MM.1S (cell line): ENCODE measurements around the gene AMIGO1.

Source experiments
- DNase-seq: peaks from one replicate; pipeline ENCODE4 v3.0.0-alpha.2; 2015
- H2AFZ ChIP-seq: fragments of 300-600 bp; sonication (generic); 2 replicates; pipeline ENCODE4 v1.6.0; 2016; ENCODE audit warnings: antibody characterized with exemption, low read length
- H3F3A ChIP-seq: fragments of 300-600 bp; sonication (generic); 2 replicates; pipeline ENCODE4 v1.6.1; 2016; ENCODE audit warnings: mild to moderate bottlenecking, antibody characterized with exemption, low read length, moderate library complexity, mixed read lengths; ENCODE audit not compliant: insufficient read depth
- H3K27ac ChIP-seq: fragments of 300-600 bp; sonication (generic); 2 replicates; pipeline ENCODE4 v1.5.1; 2016; ENCODE audit warnings: mild to moderate bottlenecking, low read length
- H3K27me3 ChIP-seq: fragments of 300-600 bp; sonication (generic); replicated peaks from 2 replicates; pipeline ENCODE4 v1.6.0; 2016; ENCODE audit warnings: low read length; ENCODE audit not compliant: insufficient read depth
- H3K36me3 ChIP-seq: fragments of 300-600 bp; sonication (generic); replicated peaks from 2 replicates; pipeline ENCODE4 v1.6.1; 2016; ENCODE audit warnings: mild to moderate bottlenecking, low read length, mixed read lengths; ENCODE audit not compliant: insufficient read depth
- H3K4me1 ChIP-seq: fragments of 300-600 bp; sonication (generic); 2 replicates; pipeline ENCODE4 v1.6.1; 2016; ENCODE audit warnings: low read length, mixed read lengths
- H3K4me2 ChIP-seq: fragments of 300-600 bp; sonication (generic); 2 replicates; pipeline ENCODE4 v1.6.0; 2016; ENCODE audit warnings: low read depth, low read length
- H3K4me3 ChIP-seq: fragments of 300-600 bp; sonication (generic); 2 replicates; pipeline ENCODE4 v1.5.1; 2016; ENCODE audit warnings: low read length, mixed read lengths
- H3K79me2 ChIP-seq: fragments of 300-600 bp; sonication (generic); 2 replicates; pipeline ENCODE4 v1.6.1; 2016; ENCODE audit warnings: mixed run types, low read length, mixed read lengths
- H3K9ac ChIP-seq: fragments of 300-600 bp; sonication (generic); 2 replicates; pipeline ENCODE4 v1.6.1; 2016; ENCODE audit warnings: low read length, mixed read lengths
- H3K9me2 ChIP-seq: fragments of 300-600 bp; sonication (generic); replicated peaks from 2 replicates; pipeline ENCODE4 v1.6.1; 2016; ENCODE audit warnings: mild to moderate bottlenecking, low read length, mixed read lengths; ENCODE audit not compliant: insufficient read depth
- H3K9me3 ChIP-seq: fragments of 300-600 bp; sonication (generic); replicated peaks from 2 replicates; pipeline ENCODE4 v1.6.1; 2016; ENCODE audit warnings: mild to moderate bottlenecking, low read length, mixed read lengths; ENCODE audit not compliant: insufficient read depth
- H4K20me1 ChIP-seq: fragments of 300-600 bp; sonication (generic); 2 replicates; pipeline ENCODE4 v1.6.1; 2016; ENCODE audit warnings: mild to moderate bottlenecking, low read length, moderate library complexity, mixed read lengths; ENCODE audit not compliant: insufficient read depth
- EZH2 ChIP-seq: fragments of 300-600 bp; sonication (generic); optimal IDR thresholded peaks from 2 replicates; pipeline ENCODE3; 2017; ENCODE audit warnings: low read depth, mild to moderate bottlenecking, antibody characterized with exemption, low read length, mixed read lengths
- EZH2phosphoT487 ChIP-seq: fragments of 300-600 bp; sonication (generic); IDR thresholded peaks from 2 replicates; pipeline ENCODE4 v1.6.1; 2018; ENCODE audit warnings: antibody characterized with exemption, low read length
- TF ChIP-seq, protein P1 (sequence below): fragments of 300-600 bp; sonication (generic); IDR thresholded peaks from 2 replicates; pipeline ENCODE4 v1.5.1; 2016; ENCODE audit warnings: antibody characterized with exemption, low read length, mixed read lengths

AMIGO1 gene

DNA sequence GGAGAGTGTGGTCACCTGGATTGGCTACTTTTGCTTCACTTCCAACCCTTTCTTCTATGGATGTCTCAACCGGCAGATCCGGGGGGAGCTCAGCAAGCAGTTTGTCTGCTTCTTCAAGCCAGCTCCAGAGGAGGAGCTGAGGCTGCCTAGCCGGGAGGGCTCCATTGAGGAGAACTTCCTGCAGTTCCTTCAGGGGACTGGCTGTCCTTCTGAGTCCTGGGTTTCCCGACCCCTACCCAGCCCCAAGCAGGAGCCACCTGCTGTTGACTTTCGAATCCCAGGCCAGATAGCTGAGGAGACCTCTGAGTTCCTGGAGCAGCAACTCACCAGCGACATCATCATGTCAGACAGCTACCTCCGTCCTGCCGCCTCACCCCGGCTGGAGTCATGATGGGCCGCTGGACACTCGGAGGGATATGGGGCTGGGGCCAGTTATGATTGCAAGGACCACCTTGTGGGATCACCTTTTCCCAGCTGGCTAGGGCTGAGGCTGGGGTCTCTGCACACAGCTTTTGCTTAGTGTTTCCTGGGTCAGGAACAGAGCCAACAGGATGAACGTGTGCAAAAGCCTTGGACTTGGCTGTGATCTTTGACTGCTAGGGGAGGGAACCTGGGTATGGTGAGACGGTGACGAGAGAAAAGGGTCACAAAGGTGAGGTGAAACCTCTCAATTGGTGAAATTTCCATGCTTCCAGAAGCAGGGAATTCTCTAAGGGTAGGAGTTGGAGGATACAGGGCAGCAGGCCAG lies 34.6 kb upstream of the AMIGO1 start:
- no peaks in the 10 kb centered on the region for H3K27me3 ChIP-seq
- no peaks in the 10 kb centered on the region for H4K20me1 ChIP-seq
- TF ChIP-seq, protein P1, sequence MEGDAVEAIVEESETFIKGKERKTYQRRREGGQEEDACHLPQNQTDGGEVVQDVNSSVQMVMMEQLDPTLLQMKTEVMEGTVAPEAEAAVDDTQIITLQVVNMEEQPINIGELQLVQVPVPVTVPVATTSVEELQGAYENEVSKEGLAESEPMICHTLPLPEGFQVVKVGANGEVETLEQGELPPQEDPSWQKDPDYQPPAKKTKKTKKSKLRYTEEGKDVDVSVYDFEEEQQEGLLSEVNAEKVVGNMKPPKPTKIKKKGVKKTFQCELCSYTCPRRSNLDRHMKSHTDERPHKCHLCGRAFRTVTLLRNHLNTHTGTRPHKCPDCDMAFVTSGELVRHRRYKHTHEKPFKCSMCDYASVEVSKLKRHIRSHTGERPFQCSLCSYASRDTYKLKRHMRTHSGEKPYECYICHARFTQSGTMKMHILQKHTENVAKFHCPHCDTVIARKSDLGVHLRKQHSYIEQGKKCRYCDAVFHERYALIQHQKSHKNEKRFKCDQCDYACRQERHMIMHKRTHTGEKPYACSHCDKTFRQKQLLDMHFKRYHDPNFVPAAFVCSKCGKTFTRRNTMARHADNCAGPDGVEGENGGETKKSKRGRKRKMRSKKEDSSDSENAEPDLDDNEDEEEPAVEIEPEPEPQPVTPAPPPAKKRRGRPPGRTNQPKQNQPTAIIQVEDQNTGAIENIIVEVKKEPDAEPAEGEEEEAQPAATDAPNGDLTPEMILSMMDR, result no peak
- TF ChIP-seq EZH2 (no peak), EZH2phosphoT487 (no peak)
- H2AFZ ChIP-seq, result no peak overlapping the region
- DNase-seq, result no peak
- H3K9me2 ChIP-seq, result no peaks in the 10 kb centered on the region
- H3F3A ChIP-seq, result peaks cover 12% of the 10 kb centered on the region
- H3K9me3 ChIP-seq, result no peaks in the 10 kb centered on the region
- no peak overlapping the region for H3K4me2 ChIP-seq
- H3K79me2 ChIP-seq, result peaks cover 19% of the 10 kb centered on the region
- H3K4me1 ChIP-seq, result peaks cover 6% of the 10 kb centered on the region; the same call in 1 of the 2 replicates
- no peak overlapping the region for H3K27ac ChIP-seq
- no peaks in the 10 kb centered on the region for H3K36me3 ChIP-seq
- H3K4me3 ChIP-seq, result no peak overlapping the region
- no peak overlapping the region for H3K9ac ChIP-seq

DNA sequence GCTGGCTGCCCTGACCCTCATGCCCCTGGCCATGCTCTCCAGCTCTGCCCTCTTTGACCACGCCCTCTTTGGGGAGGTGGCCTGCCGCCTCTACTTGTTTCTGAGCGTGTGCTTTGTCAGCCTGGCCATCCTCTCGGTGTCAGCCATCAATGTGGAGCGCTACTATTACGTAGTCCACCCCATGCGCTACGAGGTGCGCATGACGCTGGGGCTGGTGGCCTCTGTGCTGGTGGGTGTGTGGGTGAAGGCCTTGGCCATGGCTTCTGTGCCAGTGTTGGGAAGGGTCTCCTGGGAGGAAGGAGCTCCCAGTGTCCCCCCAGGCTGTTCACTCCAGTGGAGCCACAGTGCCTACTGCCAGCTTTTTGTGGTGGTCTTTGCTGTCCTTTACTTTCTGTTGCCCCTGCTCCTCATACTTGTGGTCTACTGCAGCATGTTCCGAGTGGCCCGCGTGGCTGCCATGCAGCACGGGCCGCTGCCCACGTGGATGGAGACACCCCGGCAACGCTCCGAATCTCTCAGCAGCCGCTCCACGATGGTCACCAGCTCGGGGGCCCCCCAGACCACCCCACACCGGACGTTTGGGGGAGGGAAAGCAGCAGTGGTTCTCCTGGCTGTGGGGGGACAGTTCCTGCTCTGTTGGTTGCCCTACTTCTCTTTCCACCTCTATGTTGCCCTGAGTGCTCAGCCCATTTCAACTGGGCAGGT lies 33.9 kb upstream of the AMIGO1 start:
- Histone ChIP-seq H3K27me3 (no peaks in the 10 kb centered on the region), H3K4me1 (peaks cover 6% of the 10 kb centered on the region; the same call in 1 of the 2 replicates), H3K79me2 (peaks cover 12% of the 10 kb centered on the region), H3F3A (peaks cover 12% of the 10 kb centered on the region), H2AFZ (no peak overlapping the region), H3K27ac (no peak overlapping the region), H4K20me1 (no peaks in the 10 kb centered on the region), H3K9me2 (no peaks in the 10 kb centered on the region), H3K9ac (no peak overlapping the region), H3K9me3 (no peaks in the 10 kb centered on the region), H3K4me3 (no peak overlapping the region), H3K36me3 (no peaks in the 10 kb centered on the region), H3K4me2 (no peak overlapping the region)
- DNase-seq, result no peak
- TF ChIP-seq, protein P1, result no peak
- no peak for TF ChIP-seq EZH2phosphoT487
- no peak for TF ChIP-seq EZH2

DNA sequence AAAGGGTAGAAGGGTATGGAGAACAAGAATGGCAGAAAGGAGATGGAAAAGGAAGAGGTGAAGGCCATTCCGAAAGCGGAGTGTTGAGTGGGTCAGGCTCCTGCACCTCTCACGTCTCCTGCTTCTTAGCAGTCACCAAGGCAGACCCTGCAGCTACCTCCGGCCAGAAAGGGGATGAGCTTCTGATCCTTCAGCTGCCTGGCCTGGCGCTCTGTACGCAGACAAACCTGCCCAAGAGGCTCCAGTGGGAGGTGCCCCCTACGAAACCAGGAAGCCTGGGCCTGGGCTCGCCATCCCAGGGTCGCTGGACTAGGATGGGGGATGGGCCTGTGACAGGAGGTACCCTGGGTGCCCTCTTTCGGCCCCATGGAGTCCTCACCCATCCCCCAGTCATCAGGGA lies 33.1 kb upstream of the AMIGO1 start:
- no peak for DNase-seq
- H3K9me3 ChIP-seq, result no peaks in the 10 kb centered on the region
- no peak overlapping the region for H3K4me2 ChIP-seq
- H3K4me3 ChIP-seq, result no peak overlapping the region
- no peaks in the 10 kb centered on the region for H3K36me3 ChIP-seq
- no peak overlapping the region for H3K27ac ChIP-seq
- H3K4me1 ChIP-seq, result peaks cover 6% of the 10 kb centered on the region; the same call in 1 of the 2 replicates
- TF ChIP-seq, protein P1, result no peak
- no peak for TF ChIP-seq EZH2
- no peak for TF ChIP-seq EZH2phosphoT487
- H3K27me3 ChIP-seq, result no peaks in the 10 kb centered on the region
- H3K79me2 ChIP-seq, result peaks cover 11% of the 10 kb centered on the region
- no peaks in the 10 kb centered on the region for H4K20me1 ChIP-seq
- H3K9ac ChIP-seq, result no peak overlapping the region
- no peaks in the 10 kb centered on the region for H3K9me2 ChIP-seq
- H3F3A ChIP-seq, result peaks cover 6% of the 10 kb centered on the region
- no peak overlapping the region for H2AFZ ChIP-seq
